CD4-positive, alpha-beta T cell (primary cell): ENCODE measurements around the gene MBNL2. TPM values are rescaled to one million over a fixed set of nuclear protein-coding genes. Genes with fewer than 3 reads are reported as not detected.
"Not testable (repeated sequence)": the region's sequence is repeated elsewhere in the genome, so short reads cannot be mapped to it uniquely, and the experiment has no call there.

ENCODE experiments used
- ATAC-seq: fragments of 200-7000 bp; cut with Tn5 transposase; one replicate; pipeline ENCODE4 v1.10.0; 2022; ENCODE audit warnings: mild to moderate bottlenecking; ENCODE audit not compliant: poor library complexity
- CTCF ChIA-PET: fragments of 350-600 bp; sonication (Branson Sonifier 250); formaldehyde crosslinking; loops from one replicate; lab custom pipeline; 2021; ENCODE audit warnings: antibody characterized with exemption, inconsistent platforms; lab: Charles Lee
- POLR2A ChIA-PET: fragments of 350-600 bp; sonication (Branson Sonifier 250); formaldehyde crosslinking; loops from one replicate; lab custom pipeline; 2021; ENCODE audit warnings: antibody characterized with exemption, inconsistent platforms; lab: Charles Lee
- DNase-seq, 14 experiments: peaks; one replicate each; pipeline ENCODE4 v3.0.0-alpha.2; 2013 to 2020; ENCODE audit warnings: mixed read lengths in 2 of 14
- H3K27ac ChIP-seq, 2 donors: one replicate each; pipeline versions ENCODE4 v1.5.1 to v1.7.0; 2013; ENCODE audit warnings: low read length in 2 of 2, low read depth in 1 of 2, mild to moderate bottlenecking in 1 of 2
- H3K27me3 ChIP-seq, 2 experiments: 1 replicate in 1 of 2; 2 replicates in 1 of 2; pipeline versions ENCODE4 v1.6.1 to v1.7.0; 2013; ENCODE audit warnings: low read length in 2 of 2, control low read depth in 1 of 2, mild to moderate bottlenecking in 1 of 2, moderate library complexity in 1 of 2; ENCODE audit not compliant: insufficient read depth in 2 of 2, control insufficient read depth in 1 of 2
- H3K36me3 ChIP-seq: one replicate; pipeline ENCODE4 v1.6.1; 2013; ENCODE audit warnings: low read length, control low read depth; ENCODE audit not compliant: insufficient read depth
- H3K4me1 ChIP-seq: one replicate; pipeline ENCODE4 v1.6.1; 2013; ENCODE audit warnings: low read length, control low read depth; ENCODE audit not compliant: insufficient read depth
- H3K4me3 ChIP-seq: one replicate; pipeline ENCODE4 v1.5.1; 2013; ENCODE audit warnings: mild to moderate bottlenecking, low read length, moderate library complexity
- H3K9me3 ChIP-seq, 2 experiments: 1 replicate in 1 of 2; 2 replicates in 1 of 2; pipeline versions ENCODE4 v1.6.1 to v1.7.0; 2013; ENCODE audit warnings: low read length in 2 of 2, mild to moderate bottlenecking in 2 of 2, control low read depth in 1 of 2, moderate library complexity in 1 of 2; ENCODE audit not compliant: control insufficient read depth in 1 of 2, insufficient read depth in 1 of 2
- H3K27ac Mint-ChIP-seq: one replicate; pipeline ENCODE4 v1.8.0; 2020; ENCODE audit warnings: mixed read lengths
- H3K27me3 Mint-ChIP-seq: one replicate; pipeline ENCODE4 v1.8.0; 2021; ENCODE audit warnings: mixed read lengths
- H3K36me3 Mint-ChIP-seq: one replicate; pipeline ENCODE4 v1.8.0; 2021; ENCODE audit warnings: low read depth, mixed read lengths
- H3K4me1 Mint-ChIP-seq: one replicate; pipeline ENCODE4 v1.8.0; 2021; ENCODE audit warnings: low read depth, mixed read lengths
- H3K4me3 Mint-ChIP-seq: one replicate; pipeline ENCODE4 v1.8.0; 2020; ENCODE audit warnings: mild to moderate bottlenecking, mixed read lengths
- H3K9me3 Mint-ChIP-seq: one replicate; pipeline ENCODE4 v1.8.0; 2020; ENCODE audit warnings: mixed read lengths
- CTCF ChIP-seq: fragments of 200-600 bp; IDR thresholded peaks from one replicate; pipeline ENCODE4 v1.8.0; 2022; ENCODE audit warnings: antibody characterized with exemption, mild to moderate bottlenecking
- intact Hi-C, 2 experiments: fragments of 100-400 bp; cut with DNase I in 1 of 2; cut with micrococcal nuclease in 1 of 2; formaldehyde crosslinking; loops; one replicate each; pipeline versions ENCODE4 v1.15.1 to v1.9.0; 2023 to 2025; cut with DNase I, micrococcal nuclease
- total RNA-seq, 174 experiments: library from RNA in 2 of 174; stranded (reverse) in 2 of 174; gene quantifications; one replicate each; pipeline ENCODE4 v1.2.3 and lab custom pipeline; 2021 to 2026

The MBNL2 gene
- total RNA-seq, 2 experiments from 2014 or later: 35.9 to 36.0 TPM

GRCh38 chr13:97347255-97347932 is 125.3 kb downstream of the MBNL2 start:
- Mint-ChIP-seq H3K4me1 (no peaks in the 10 kb centered on the region), H3K36me3 (peaks cover 89% of the 10 kb centered on the region), H3K27ac (no peak overlapping the region), H3K4me3 (no peak overlapping the region), H3K9me3 (no peaks in the 10 kb centered on the region), H3K27me3 (no peaks in the 10 kb centered on the region)
- CTCF ChIA-PET: interaction anchor here (1.1 kb wide), 1 partner anchor 237 kb away, joined by 3 read pairs; no protein-coding TSS in a partner anchor
- no peak overlapping the region for H3K27ac ChIP-seq
- H3K4me3 ChIP-seq: no peak overlapping the region
- POLR2A ChIA-PET: no interaction called here
- intact Hi-C loops: no loop called here
- DNase-seq (no peak), ATAC-seq (no peak)
- peaks cover 43% of the 10 kb centered on the region for H3K36me3 ChIP-seq
- H3K27me3 ChIP-seq: no peaks in the 10 kb centered on the region
- no peaks in the 10 kb centered on the region for H3K9me3 ChIP-seq
- TF ChIP-seq CTCF: no peak
- no peaks in the 10 kb centered on the region for H3K4me1 ChIP-seq

- no peak overlapping the region for H3K4me3 ChIP-seq
- Mint-ChIP-seq H3K4me3 (no peak overlapping the region), H3K4me1 (no peaks in the 10 kb centered on the region), H3K36me3 (peaks cover 88% of the 10 kb centered on the region), H3K9me3 (no peaks in the 10 kb centered on the region), H3K27ac (no peak overlapping the region), H3K27me3 (no peaks in the 10 kb centered on the region)
- H3K4me1 ChIP-seq: no peaks in the 10 kb centered on the region
- no peak for DNase-seq
- no peaks in the 10 kb centered on the region for H3K27me3 ChIP-seq
- no peak overlapping the region for H3K27ac ChIP-seq
- ChIA-PET CTCF (interaction anchor here (1.1 kb wide), 1 partner anchor 238 kb away, joined by 3 read pairs; no protein-coding TSS in a partner anchor), POLR2A (no interaction called here)
- no peak for TF ChIP-seq CTCF
- no peaks in the 10 kb centered on the region for H3K9me3 ChIP-seq
- H3K36me3 ChIP-seq: peaks cover 48% of the 10 kb centered on the region
- ATAC-seq: no peak
- intact Hi-C loops: no loop called here
Observed at GRCh38 chr13:97348569-97349100, 126.5 kb downstream of the MBNL2 start.

- intact Hi-C loops: loop anchor here in 1 of 2 experiments (10.0 kb wide), 1 partner anchor 127 kb away; the partner anchor contains the start of gene MBNL2
- CTCF ChIA-PET: interaction anchor here (3.2 kb wide), 1 partner anchor 242 kb away, joined by 9 read pairs; no protein-coding TSS in a partner anchor
Observed at GRCh38 chr13:97352012-97352411, 129.9 kb downstream of the MBNL2 start.

More at GRCh38 chr13:97352012-97352411, 129.9 kb downstream of the MBNL2 start:
- peaks cover 85% of the 10 kb centered on the region for H3K36me3 Mint-ChIP-seq
- not testable (repeated sequence) for DNase-seq, H3K4me3 Mint-ChIP-seq, H3K9me3 ChIP-seq, H3K27me3 Mint-ChIP-seq, H3K4me1 ChIP-seq, H3K4me3 ChIP-seq, H3K27ac ChIP-seq, H3K27ac Mint-ChIP-seq, H3K9me3 Mint-ChIP-seq, ATAC-seq, H3K27me3 ChIP-seq, H3K4me1 Mint-ChIP-seq
- peaks cover 49% of the 10 kb centered on the region for H3K36me3 ChIP-seq
- POLR2A ChIA-PET: interaction anchor here (1.2 kb wide), 1 partner anchor 242 kb away, joined by 3 read pairs; no protein-coding TSS in a partner anchor
